CD14-positive monocyte (primary cell): ENCODE results near the gene DEPDC1B. TPM values are rescaled to one million over a fixed set of nuclear protein-coding genes. Genes with fewer than 3 reads are reported as not detected.
"Not testable (repeated sequence)": the region's sequence is repeated elsewhere in the genome, so short reads cannot be mapped to it uniquely, and the experiment has no call there.

Experiments
- DNase-seq, 3 donors: peaks; one replicate each; pipeline ENCODE4 v3.0.0-alpha.2; 2011 to 2022
- H2AFZ ChIP-seq: 2 replicates; pipeline ENCODE4 v1.6.0; 2012; ENCODE audit warnings: mild to moderate bottlenecking, low read depth, low read length, inconsistent platforms; ENCODE audit not compliant: insufficient read depth, poor library complexity, severe bottlenecking
- H3K27ac ChIP-seq, 2 donors: 1 replicate in 1 of 2; 2 replicates in 1 of 2; pipeline ENCODE4 v1.5.1; 2012 to 2013; ENCODE audit warnings: low read length in 2 of 2, control low read depth in 1 of 2, inconsistent platforms in 1 of 2, low read depth in 1 of 2, mild to moderate bottlenecking in 1 of 2
- H3K27me3 ChIP-seq, 2 donors: one replicate each; pipeline versions ENCODE4 v1.6.0 to v1.6.1; 2011 to 2013; ENCODE audit warnings: low read length in 2 of 2; ENCODE audit not compliant: control insufficient read depth in 2 of 2, insufficient read depth in 2 of 2
- H3K36me3 ChIP-seq, 2 donors: replicated peaks in 1 of 2; 1 replicate in 1 of 2; 2 replicates in 1 of 2; pipeline versions ENCODE4 v1.5.1 to v1.6.1; 2012 to 2013; ENCODE audit warnings: low read length in 2 of 2, control low read depth in 1 of 2, inconsistent platforms in 1 of 2, mild to moderate bottlenecking in 1 of 2; ENCODE audit not compliant: insufficient read depth in 2 of 2, control insufficient read depth in 1 of 2
- H3K4me1 ChIP-seq, 2 donors: 1 replicate in 1 of 2; 2 replicates in 1 of 2; pipeline versions ENCODE4 v1.5.1 to v1.6.1; 2012 to 2013; ENCODE audit warnings: low read length in 2 of 2, control low read depth in 1 of 2, inconsistent platforms in 1 of 2, mild to moderate bottlenecking in 1 of 2, moderate library complexity in 1 of 2; ENCODE audit not compliant: insufficient read depth in 2 of 2, control insufficient read depth in 1 of 2
- H3K4me2 ChIP-seq: replicated peaks from 2 replicates; pipeline ENCODE3; 2012; ENCODE audit warnings: low read length, moderate library complexity, mild to moderate bottlenecking; ENCODE audit not compliant: poor library complexity, severe bottlenecking; ENCODE audit errors: extremely low read depth
- H3K4me3 ChIP-seq, 3 experiments: fragments of 200-600 bp in 1 of 3; sonication (generic) in 1 of 3; replicated peaks in 1 of 3; 1 replicate in 2 of 3; 2 replicates in 1 of 3; pipeline ENCODE4 v1.5.1; 2011 to 2013; ENCODE audit warnings: low read length in 3 of 3, mild to moderate bottlenecking in 3 of 3, control low read depth in 2 of 3, low read depth in 2 of 3, inconsistent platforms in 1 of 3, moderate library complexity in 1 of 3
- H3K79me2 ChIP-seq: 2 replicates; pipeline ENCODE4 v1.6.0; 2012; ENCODE audit warnings: mild to moderate bottlenecking, control low read depth, inconsistent platforms, low read length, moderate library complexity; ENCODE audit not compliant: insufficient read depth
- H3K9ac ChIP-seq: 2 replicates; pipeline ENCODE4 v1.6.0; 2017; ENCODE audit warnings: low read length, mild to moderate bottlenecking; ENCODE audit not compliant: insufficient read depth, poor library complexity, severe bottlenecking
- H3K9me3 ChIP-seq, 2 donors: replicated peaks in 1 of 2; 1 replicate in 1 of 2; 2 replicates in 1 of 2; pipeline versions ENCODE4 v1.5.1 to v1.6.1; 2012 to 2013; ENCODE audit warnings: low read length in 2 of 2, control low read depth in 1 of 2; ENCODE audit not compliant: control insufficient read depth in 1 of 2, insufficient read depth in 1 of 2
- H4K20me1 ChIP-seq: 2 replicates; pipeline ENCODE4 v1.6.0; 2012; ENCODE audit warnings: mild to moderate bottlenecking, low read length, control low read depth, moderate library complexity; ENCODE audit not compliant: insufficient read depth
- H3K27ac Mint-ChIP-seq, 7 donors: one replicate each; pipeline ENCODE4 v1.8.0; 2020; ENCODE audit warnings: mild to moderate bottlenecking in 7 of 7, mixed read lengths in 7 of 7, moderate library complexity in 6 of 7, inconsistent platforms in 2 of 7
- H3K27me3 Mint-ChIP-seq, 3 donors: one replicate each; pipeline ENCODE4 v1.8.0; 2021 to 2022; ENCODE audit warnings: low read depth in 3 of 3, mild to moderate bottlenecking in 3 of 3, mixed read lengths in 3 of 3, moderate library complexity in 3 of 3, inconsistent platforms in 1 of 3
- H3K36me3 Mint-ChIP-seq, 2 donors: one replicate each; pipeline ENCODE4 v1.8.0; 2020; ENCODE audit warnings: mixed read lengths in 2 of 2, inconsistent platforms in 1 of 2, mild to moderate bottlenecking in 1 of 2
- H3K4me1 Mint-ChIP-seq: one replicate; pipeline ENCODE4 v1.8.0; 2020; ENCODE audit warnings: mild to moderate bottlenecking, mixed read lengths
- H3K4me3 Mint-ChIP-seq, 2 donors: one replicate each; pipeline ENCODE4 v1.8.0; 2020; ENCODE audit warnings: mild to moderate bottlenecking in 2 of 2, mixed read lengths in 2 of 2, moderate library complexity in 1 of 2
- H3K9me3 Mint-ChIP-seq, 7 donors: one replicate each; pipeline ENCODE4 v1.8.0; 2020 to 2022; ENCODE audit warnings: mixed read lengths in 7 of 7, mild to moderate bottlenecking in 6 of 7, moderate library complexity in 6 of 7, inconsistent platforms in 2 of 7
- CTCF ChIP-seq: fragments of 200-600 bp; IDR thresholded peaks from one replicate; pipeline ENCODE4 v1.8.0; 2022; ENCODE audit warnings: antibody characterized with exemption, mild to moderate bottlenecking
- WGBS: methylation state at CpG from one replicate; pipeline ENCODE4 v1.1.5; 2013; ENCODE audit warnings: missing lambda C conversion rate; ENCODE audit not compliant: insufficient coverage; 5-methylcytosine and 5-hydroxymethylcytosine counted together
- intact Hi-C, 2 donors: fragments of 100-400 bp; cut with micrococcal nuclease; formaldehyde crosslinking; loops; one replicate each; pipeline versions ENCODE4 v1.15.0 to v1.15.1; 2023
- polyA plus RNA-seq, 3 donors: library from polyadenylated mRNA; depleted of rRNA in 1 of 3; unstranded in 2 of 3; stranded (reverse) in 1 of 3; fragments of 300-500 nt in 2 of 3; fragments of >200 nt in 1 of 3; fragmentation: Illumina TruSeq in 2 of 3; gene quantifications; 1 replicate in 2 of 3; 2 replicates in 1 of 3; pipeline ENCODE4 v1.2.3, GENCODE V29; 2012 to 2021

Gene DEPDC1B
- polyA plus RNA-seq, 3 donors: 0.11 to 0.56 (median 0.14) TPM

- H3K79me2 ChIP-seq: no peaks in the 10 kb centered on the region
- no peaks in the 10 kb centered on the region for H3K27me3 ChIP-seq
- Mint-ChIP-seq H3K4me3 (no peak overlapping the region), H3K27ac (no peak overlapping the region), H3K9me3 (peaks cover 4 to 18% (median 9%) of the 10 kb centered on the region in 7 donors), H3K4me1 (no peaks in the 10 kb centered on the region), H3K36me3 (no peaks in the 10 kb centered on the region), H3K27me3 (peaks cover 0 to 3% (median 3%) of the 10 kb centered on the region in 3 donors)
- H3K9me3 ChIP-seq: peaks cover 3 to 13% of the 10 kb centered on the region in 2 donors
- no peak for TF ChIP-seq CTCF
- no peak for DNase-seq
- H3K4me2 ChIP-seq: no peak overlapping the region
- no peaks in the 10 kb centered on the region for H3K4me1 ChIP-seq
- intact Hi-C loops: no loop called here
- no peak overlapping the region for H3K4me3 ChIP-seq
- WGBS: 90% methylated on average over 2 of the region's 5 CpGs
- H3K36me3 ChIP-seq: no peaks in the 10 kb centered on the region
- no peak overlapping the region for H3K9ac ChIP-seq
- H3K27ac ChIP-seq: no peak overlapping the region
- H4K20me1 ChIP-seq: no peaks in the 10 kb centered on the region
- no peak overlapping the region for H2AFZ ChIP-seq
Observed at GRCh38 chr5:60712950-60713349, 13.0 kb upstream of the DEPDC1B start.

GRCh38 chr5:60711892-60712291 lies 11.9 kb upstream of the DEPDC1B start:
- H3K4me2 ChIP-seq, H3K9ac ChIP-seq, H3K79me2 ChIP-seq, intact Hi-C loops, H4K20me1 ChIP-seq, H3K36me3 Mint-ChIP-seq, H3K27me3 ChIP-seq, H3K36me3 ChIP-seq, H3K4me3 Mint-ChIP-seq, DNase-seq, H3K4me3 ChIP-seq, H3K27ac ChIP-seq, H3K4me1 Mint-ChIP-seq, H3K27ac Mint-ChIP-seq, H2AFZ ChIP-seq, H3K27me3 Mint-ChIP-seq, H3K4me1 ChIP-seq: not testable (repeated sequence)
- peaks cover 3 to 13% of the 10 kb centered on the region in 2 donors for H3K9me3 ChIP-seq
- WGBS: no CpG with 5 or more reads among the region's 3 CpGs
- peaks cover 4 to 15% (median 9%) of the 10 kb centered on the region in 7 donors for H3K9me3 Mint-ChIP-seq
